GM06990 (cell line): ENCODE data around the gene RASA3.
"Not testable (repeated sequence)": the region's sequence is repeated elsewhere in the genome, so short reads cannot be mapped to it uniquely, and the experiment has no call there.

Source experiments
- DNase-seq: peaks from one replicate; pipeline ENCODE4 v3.0.0-alpha.2; 2011; ENCODE audit not compliant: insufficient read length; ENCODE audit errors: extremely low read depth
- H3K27me3 ChIP-seq: replicated peaks from 2 replicates; pipeline ENCODE4 v1.6.0; 2011; ENCODE audit warnings: low read length; ENCODE audit not compliant: control insufficient read depth, insufficient read depth
- H3K36me3 ChIP-seq: 2 replicates; pipeline ENCODE4 v1.5.1; 2011; ENCODE audit warnings: low read length; ENCODE audit not compliant: control insufficient read depth, insufficient read depth
- H3K4me3 ChIP-seq: replicated peaks from 2 replicates; pipeline ENCODE4 v1.5.1; 2011; ENCODE audit warnings: low read depth, mild to moderate bottlenecking, control low read depth, low read length
- TF ChIP-seq, protein P1 (sequence below): IDR thresholded peaks from 2 replicates; pipeline ENCODE4 v1.5.1; 2011; ENCODE audit warnings: low read length, control low read depth, mild to moderate bottlenecking, inconsistent platforms; ENCODE audit not compliant: insufficient read depth, poor library complexity, severe bottlenecking

The RASA3 gene, protein sequence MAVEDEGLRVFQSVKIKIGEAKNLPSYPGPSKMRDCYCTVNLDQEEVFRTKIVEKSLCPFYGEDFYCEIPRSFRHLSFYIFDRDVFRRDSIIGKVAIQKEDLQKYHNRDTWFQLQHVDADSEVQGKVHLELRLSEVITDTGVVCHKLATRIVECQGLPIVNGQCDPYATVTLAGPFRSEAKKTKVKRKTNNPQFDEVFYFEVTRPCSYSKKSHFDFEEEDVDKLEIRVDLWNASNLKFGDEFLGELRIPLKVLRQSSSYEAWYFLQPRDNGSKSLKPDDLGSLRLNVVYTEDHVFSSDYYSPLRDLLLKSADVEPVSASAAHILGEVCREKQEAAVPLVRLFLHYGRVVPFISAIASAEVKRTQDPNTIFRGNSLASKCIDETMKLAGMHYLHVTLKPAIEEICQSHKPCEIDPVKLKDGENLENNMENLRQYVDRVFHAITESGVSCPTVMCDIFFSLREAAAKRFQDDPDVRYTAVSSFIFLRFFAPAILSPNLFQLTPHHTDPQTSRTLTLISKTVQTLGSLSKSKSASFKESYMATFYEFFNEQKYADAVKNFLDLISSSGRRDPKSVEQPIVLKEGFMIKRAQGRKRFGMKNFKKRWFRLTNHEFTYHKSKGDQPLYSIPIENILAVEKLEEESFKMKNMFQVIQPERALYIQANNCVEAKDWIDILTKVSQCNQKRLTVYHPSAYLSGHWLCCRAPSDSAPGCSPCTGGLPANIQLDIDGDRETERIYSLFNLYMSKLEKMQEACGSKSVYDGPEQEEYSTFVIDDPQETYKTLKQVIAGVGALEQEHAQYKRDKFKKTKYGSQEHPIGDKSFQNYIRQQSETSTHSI

GRCh38 chr13:114132419-114133121 is at the start of gene RASA3:
Gene RASA3 (minus strand): TSS chr13:114132623. CDS start chr13:114132489, 134 bp downstream.
- Histone ChIP-seq H3K4me3 (peak within 1 kb of the TSS; percentile 91), H3K27me3 (no peaks in the 10 kb centered on the region; the same call in 1 of the 2 replicates), H3K36me3 (no peaks in the 10 kb centered on the region)
- peak; percentile 90 for DNase-seq
- TF ChIP-seq, protein P1, sequence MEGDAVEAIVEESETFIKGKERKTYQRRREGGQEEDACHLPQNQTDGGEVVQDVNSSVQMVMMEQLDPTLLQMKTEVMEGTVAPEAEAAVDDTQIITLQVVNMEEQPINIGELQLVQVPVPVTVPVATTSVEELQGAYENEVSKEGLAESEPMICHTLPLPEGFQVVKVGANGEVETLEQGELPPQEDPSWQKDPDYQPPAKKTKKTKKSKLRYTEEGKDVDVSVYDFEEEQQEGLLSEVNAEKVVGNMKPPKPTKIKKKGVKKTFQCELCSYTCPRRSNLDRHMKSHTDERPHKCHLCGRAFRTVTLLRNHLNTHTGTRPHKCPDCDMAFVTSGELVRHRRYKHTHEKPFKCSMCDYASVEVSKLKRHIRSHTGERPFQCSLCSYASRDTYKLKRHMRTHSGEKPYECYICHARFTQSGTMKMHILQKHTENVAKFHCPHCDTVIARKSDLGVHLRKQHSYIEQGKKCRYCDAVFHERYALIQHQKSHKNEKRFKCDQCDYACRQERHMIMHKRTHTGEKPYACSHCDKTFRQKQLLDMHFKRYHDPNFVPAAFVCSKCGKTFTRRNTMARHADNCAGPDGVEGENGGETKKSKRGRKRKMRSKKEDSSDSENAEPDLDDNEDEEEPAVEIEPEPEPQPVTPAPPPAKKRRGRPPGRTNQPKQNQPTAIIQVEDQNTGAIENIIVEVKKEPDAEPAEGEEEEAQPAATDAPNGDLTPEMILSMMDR, result no peak

GRCh38 chr13:114179087-114179658 is 46.8 kb upstream of the RASA3 start, which contains the start of gene CFAP97D2:
Gene CFAP97D2 (plus strand): TSS chr13:114179257. CDS start chr13:114179331, 74 bp downstream.
- TF ChIP-seq, protein P1, result no peak
- no peaks in the 10 kb centered on the region for H3K36me3 ChIP-seq
- no peak within 1 kb of the TSS for H3K4me3 ChIP-seq
- DNase-seq, result no peak
- H3K27me3 ChIP-seq, result peaks cover 2% of the 10 kb centered on the region; the same call in 1 of the 2 replicates

DNA sequence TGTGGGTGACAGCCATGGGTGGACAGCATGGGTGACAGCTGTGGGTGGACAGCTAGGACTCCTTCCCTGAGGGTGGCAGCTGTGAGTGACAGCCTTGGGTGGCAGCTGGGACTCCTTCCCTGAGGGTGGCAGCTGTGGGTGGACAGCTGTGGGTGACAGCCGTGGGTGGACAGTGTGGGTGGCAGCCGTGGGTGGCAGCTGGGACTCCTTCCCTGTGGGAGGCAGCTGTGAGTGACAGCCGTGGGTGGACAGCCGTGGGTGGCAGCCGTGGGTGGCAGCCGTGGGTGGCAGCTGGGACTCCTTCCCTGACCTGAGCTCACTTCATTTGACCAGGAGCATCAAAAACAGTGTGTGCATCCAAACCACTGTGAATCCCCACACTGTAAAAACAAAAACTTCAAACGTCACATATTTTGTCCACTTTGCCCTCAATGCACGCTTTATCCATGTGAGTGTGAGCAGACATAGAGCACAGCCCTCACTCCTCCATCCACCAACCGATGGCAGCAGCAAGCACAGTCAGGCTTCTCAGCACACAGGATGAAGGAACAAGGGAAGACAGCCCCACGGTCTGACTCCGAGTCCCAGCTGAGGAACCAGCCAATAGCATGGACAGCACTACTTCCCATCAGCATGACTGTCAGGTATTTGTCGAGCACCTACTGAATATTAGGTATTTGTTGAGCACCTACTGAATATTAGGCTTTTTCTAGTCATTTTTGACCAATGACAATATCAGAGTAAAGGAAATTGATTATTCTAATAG is 45.0 kb upstream of the RASA3 start:
- no peaks in the 10 kb centered on the region for H3K36me3 ChIP-seq
- no peak for DNase-seq
- peaks cover 2% of the 10 kb centered on the region; the same call in 1 of the 2 replicates for H3K27me3 ChIP-seq
- no peak overlapping the region for H3K4me3 ChIP-seq
- TF ChIP-seq, protein P1, result no peak

DNA sequence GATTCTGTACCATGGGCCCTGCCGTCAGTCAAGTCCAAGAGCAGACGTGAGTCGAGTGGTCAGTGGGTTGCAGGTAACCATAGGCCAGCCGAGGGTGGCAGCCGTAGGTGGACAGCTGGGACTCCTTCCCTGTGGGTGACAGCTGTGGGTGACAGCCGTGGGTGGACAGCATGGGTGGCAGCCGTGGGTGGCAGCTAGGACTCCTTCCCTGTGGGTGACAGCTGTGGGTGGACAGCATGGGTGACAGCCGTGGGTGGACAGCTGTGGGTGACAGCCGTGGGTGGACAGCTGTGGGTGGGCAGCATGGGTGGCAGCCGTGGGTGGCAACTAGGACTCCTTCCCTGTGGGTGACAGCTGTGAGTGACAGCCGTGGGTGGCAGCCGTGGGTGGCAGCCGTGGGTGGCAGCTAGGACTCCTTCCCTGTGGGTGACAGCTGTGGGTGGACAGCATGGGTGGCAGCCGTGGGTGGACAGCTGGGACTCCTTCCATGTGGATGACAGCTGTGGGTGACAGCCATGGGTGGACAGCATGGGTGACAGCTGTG is 44.0 kb upstream of the RASA3 start:
- not testable (repeated sequence) for H3K4me3 ChIP-seq, DNase-seq, H3K27me3 ChIP-seq, H3K36me3 ChIP-seq

- Histone ChIP-seq H3K27me3 (no peaks in the 10 kb centered on the region), H3K36me3 (no peaks in the 10 kb centered on the region), H3K4me3 (no peak overlapping the region)
- TF ChIP-seq, protein P1, result no peak
- no peak for DNase-seq
Measured at GRCh38 chr13:114174529-114174961, 42.1 kb upstream of the RASA3 start.
